Renal cortex interstitium (tissue), 11 donors: ENCODE data around the gene BRINP3. TPM values are rescaled to one million over a fixed set of nuclear protein-coding genes. Genes with fewer than 3 reads are reported as not detected.

Experiments used
- DNase-seq, 11 donors: peaks; one replicate each; pipeline ENCODE4 v3.0.0-alpha.2; 2013; ENCODE audit warnings: low read depth in 9 of 11, low spot score in 4 of 11; ENCODE audit errors: extremely low read depth in 1 of 11
- polyA plus RNA-seq, 3 donors: library from polyadenylated mRNA; unstranded; fragments of 120-200 nt; gene quantifications; one replicate each; pipeline ENCODE4 v1.2.1, GENCODE V29; 2013; ENCODE audit not compliant: insufficient read length in 3 of 3

BRINP3 gene
- polyA plus RNA-seq, 3 donors: 3.4 to 5.6 (median 4.5) TPM

GRCh38 chr1:190464690-190465089 is 13.0 kb downstream of the BRINP3 start:
- no peak for DNase-seq

GRCh38 chr1:190456129-190456528 is 21.5 kb downstream of the BRINP3 start:
- DNase-seq: no peak

GRCh38 chr1:190455631-190456030 is 22.0 kb downstream of the BRINP3 start:
- no peak for DNase-seq

GRCh38 chr1:190453550-190453949 is 24.1 kb downstream of the BRINP3 start:
- no peak for DNase-seq

GRCh38 chr1:190452272-190452848 is 25.3 kb downstream of the BRINP3 start:
- DNase-seq: no peak

- DNase-seq: no peak
These were observed 33.2 kb downstream of the BRINP3 start for GRCh38 chr1:190444464-190444863.

- no peak for DNase-seq
These were observed 38.2 kb downstream of the BRINP3 start for GRCh38 chr1:190439447-190439846.

- DNase-seq: no peak
These were observed 41.0 kb downstream of the BRINP3 start for GRCh38 chr1:190436615-190437014.

GRCh38 chr1:190429932-190430331 is 47.7 kb downstream of the BRINP3 start:
- DNase-seq: no peak

- no peak for DNase-seq
These were observed 48.5 kb downstream of the BRINP3 start for GRCh38 chr1:190429141-190429540.

- no peak for DNase-seq
These were observed 61.4 kb downstream of the BRINP3 start for GRCh38 chr1:190416239-190416638.

- no peak for DNase-seq
These were observed 64.5 kb downstream of the BRINP3 start for GRCh38 chr1:190413142-190413541.

- no peak for DNase-seq
These were observed 74.3 kb downstream of the BRINP3 start for GRCh38 chr1:190403402-190403801.

GRCh38 chr1:190399233-190399632 is 78.4 kb downstream of the BRINP3 start:
- no peak for DNase-seq

GRCh38 chr1:190391582-190391981 is 86.1 kb downstream of the BRINP3 start:
- no peak for DNase-seq

- no peak for DNase-seq
These were observed 99.7 kb downstream of the BRINP3 start for GRCh38 chr1:190377991-190378390.

- DNase-seq: no peak
These were observed 100.4 kb downstream of the BRINP3 start for GRCh38 chr1:190377294-190377693.

- DNase-seq: no peak
These were observed 101.6 kb downstream of the BRINP3 start for GRCh38 chr1:190376044-190376443.

- peak in 5 of 11 donors; percentile 0 to 9 (median 4) for DNase-seq
These were observed 103.8 kb downstream of the BRINP3 start for GRCh38 chr1:190373705-190374336.

- no peak for DNase-seq
These were observed 110.5 kb downstream of the BRINP3 start for GRCh38 chr1:190367200-190367599.

GRCh38 chr1:190365283-190365682 is 112.4 kb downstream of the BRINP3 start:
- DNase-seq: no peak
